WTC11 (cell line): ENCODE results near the gene CTNND2.

ENCODE experiments used
- CBFB ChIP-seq: sonication (generic); formaldehyde crosslinking; IDR thresholded peaks from 2 replicates; pipeline ENCODE4 v1.8.1; 2022; ENCODE audit warnings: mild to moderate bottlenecking, low read depth, missing genetic modification reagents
- CREM ChIP-seq: sonication (generic); formaldehyde crosslinking; IDR thresholded peaks from 2 replicates; pipeline ENCODE4 v1.8.1; 2022; ENCODE audit warnings: mild to moderate bottlenecking, missing genetic modification reagents, moderate library complexity
- EMX1 ChIP-seq: fragments of 250-450 bp; sonication (Bioruptor Pico); IDR thresholded peaks from 2 replicates; pipeline ENCODE4 v1.8.0; 2021; ENCODE audit warnings: mild to moderate bottlenecking
- RELA ChIP-seq: sonication (generic); formaldehyde crosslinking; IDR thresholded peaks from 2 replicates; pipeline ENCODE4 v1.8.1; 2022; ENCODE audit warnings: missing genetic modification reagents, mild to moderate bottlenecking, borderline replicate concordance
- RORB ChIP-seq: fragments of 250-450 bp; sonication (Bioruptor Pico); IDR thresholded peaks from 2 replicates; pipeline ENCODE4 v1.9.0; 2021; ENCODE audit warnings: mild to moderate bottlenecking
- TEAD1 ChIP-seq: sonication (generic); formaldehyde crosslinking; IDR thresholded peaks from 2 replicates; pipeline ENCODE4 v1.8.0; 2022; ENCODE audit warnings: mild to moderate bottlenecking, missing genetic modification reagents
- TEAD4 ChIP-seq: sonication (generic); formaldehyde crosslinking; IDR thresholded peaks from 2 replicates; pipeline ENCODE4 v1.8.0; 2022; ENCODE audit warnings: mild to moderate bottlenecking, missing genetic modification reagents
- ZNF138 ChIP-seq: sonication (generic); formaldehyde crosslinking; conservative IDR thresholded peaks from 2 replicates; pipeline ENCODE4 v1.8.1; 2022; ENCODE audit warnings: mild to moderate bottlenecking, moderate library complexity, missing genetic modification reagents
- TF ChIP-seq, protein P1 (sequence below): fragments of 200-600 bp; IDR thresholded peaks from 2 replicates; pipeline ENCODE4 v1.8.0; 2022; ENCODE audit warnings: antibody characterized with exemption
- TF ChIP-seq, protein P2 (sequence below): sonication (generic); formaldehyde crosslinking; conservative IDR thresholded peaks from 2 replicates; pipeline ENCODE4 v1.8.1; 2023; ENCODE audit warnings: mild to moderate bottlenecking, low read depth, missing genetic modification reagents, moderate library complexity
- TF ChIP-seq, protein P3 (sequence below): sonication (generic); formaldehyde crosslinking; IDR thresholded peaks from 2 replicates; pipeline ENCODE4 v1.8.0; 2022; ENCODE audit warnings: mild to moderate bottlenecking, missing genetic modification reagents
- TF ChIP-seq, protein P4 (sequence below): sonication (generic); formaldehyde crosslinking; IDR thresholded peaks from 2 replicates; pipeline ENCODE4 v1.8.0; 2022; ENCODE audit warnings: mild to moderate bottlenecking, missing genetic modification reagents
- TF ChIP-seq, protein P5 (sequence below): sonication (generic); formaldehyde crosslinking; IDR thresholded peaks from 2 replicates; pipeline ENCODE4 v1.8.0; 2023; ENCODE audit warnings: mild to moderate bottlenecking, missing genetic modification reagents

DNA sequence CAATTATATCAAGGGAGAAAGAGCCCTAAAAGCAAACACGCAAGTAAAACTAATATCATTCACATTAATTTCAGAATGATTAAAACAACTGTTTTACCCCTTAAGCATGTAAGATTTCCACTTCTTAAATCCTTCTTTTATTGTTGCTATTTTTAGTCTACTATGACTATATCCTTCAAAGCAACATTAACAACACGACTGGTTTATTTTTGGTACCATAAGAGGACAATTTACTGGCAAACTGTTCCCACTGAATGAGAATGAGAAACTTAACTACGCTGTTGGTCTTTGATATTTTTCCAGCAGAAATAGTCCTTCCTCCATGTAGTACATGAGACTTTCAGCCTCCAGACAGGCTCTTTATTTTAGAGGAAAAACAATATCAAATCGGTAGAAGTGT lies 281.5 kb downstream of the CTNND2 start:
- TF ChIP-seq, protein P1, sequence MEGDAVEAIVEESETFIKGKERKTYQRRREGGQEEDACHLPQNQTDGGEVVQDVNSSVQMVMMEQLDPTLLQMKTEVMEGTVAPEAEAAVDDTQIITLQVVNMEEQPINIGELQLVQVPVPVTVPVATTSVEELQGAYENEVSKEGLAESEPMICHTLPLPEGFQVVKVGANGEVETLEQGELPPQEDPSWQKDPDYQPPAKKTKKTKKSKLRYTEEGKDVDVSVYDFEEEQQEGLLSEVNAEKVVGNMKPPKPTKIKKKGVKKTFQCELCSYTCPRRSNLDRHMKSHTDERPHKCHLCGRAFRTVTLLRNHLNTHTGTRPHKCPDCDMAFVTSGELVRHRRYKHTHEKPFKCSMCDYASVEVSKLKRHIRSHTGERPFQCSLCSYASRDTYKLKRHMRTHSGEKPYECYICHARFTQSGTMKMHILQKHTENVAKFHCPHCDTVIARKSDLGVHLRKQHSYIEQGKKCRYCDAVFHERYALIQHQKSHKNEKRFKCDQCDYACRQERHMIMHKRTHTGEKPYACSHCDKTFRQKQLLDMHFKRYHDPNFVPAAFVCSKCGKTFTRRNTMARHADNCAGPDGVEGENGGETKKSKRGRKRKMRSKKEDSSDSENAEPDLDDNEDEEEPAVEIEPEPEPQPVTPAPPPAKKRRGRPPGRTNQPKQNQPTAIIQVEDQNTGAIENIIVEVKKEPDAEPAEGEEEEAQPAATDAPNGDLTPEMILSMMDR: no peak
- TF ChIP-seq, protein P2, sequence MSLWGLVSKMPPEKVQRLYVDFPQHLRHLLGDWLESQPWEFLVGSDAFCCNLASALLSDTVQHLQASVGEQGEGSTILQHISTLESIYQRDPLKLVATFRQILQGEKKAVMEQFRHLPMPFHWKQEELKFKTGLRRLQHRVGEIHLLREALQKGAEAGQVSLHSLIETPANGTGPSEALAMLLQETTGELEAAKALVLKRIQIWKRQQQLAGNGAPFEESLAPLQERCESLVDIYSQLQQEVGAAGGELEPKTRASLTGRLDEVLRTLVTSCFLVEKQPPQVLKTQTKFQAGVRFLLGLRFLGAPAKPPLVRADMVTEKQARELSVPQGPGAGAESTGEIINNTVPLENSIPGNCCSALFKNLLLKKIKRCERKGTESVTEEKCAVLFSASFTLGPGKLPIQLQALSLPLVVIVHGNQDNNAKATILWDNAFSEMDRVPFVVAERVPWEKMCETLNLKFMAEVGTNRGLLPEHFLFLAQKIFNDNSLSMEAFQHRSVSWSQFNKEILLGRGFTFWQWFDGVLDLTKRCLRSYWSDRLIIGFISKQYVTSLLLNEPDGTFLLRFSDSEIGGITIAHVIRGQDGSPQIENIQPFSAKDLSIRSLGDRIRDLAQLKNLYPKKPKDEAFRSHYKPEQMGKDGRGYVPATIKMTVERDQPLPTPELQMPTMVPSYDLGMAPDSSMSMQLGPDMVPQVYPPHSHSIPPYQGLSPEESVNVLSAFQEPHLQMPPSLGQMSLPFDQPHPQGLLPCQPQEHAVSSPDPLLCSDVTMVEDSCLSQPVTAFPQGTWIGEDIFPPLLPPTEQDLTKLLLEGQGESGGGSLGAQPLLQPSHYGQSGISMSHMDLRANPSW: no peak
- TF ChIP-seq ZNF138 (no peak), EMX1 (CRISPR knock-in tag) (no peak), CREM (CRISPR knock-in tag) (no peak), TEAD1 (no peak), RORB (no peak), TEAD4 (CRISPR knock-in tag) (no peak), CBFB (CRISPR knock-in tag) (no peak), RELA (no peak)
- TF ChIP-seq, protein P3, sequence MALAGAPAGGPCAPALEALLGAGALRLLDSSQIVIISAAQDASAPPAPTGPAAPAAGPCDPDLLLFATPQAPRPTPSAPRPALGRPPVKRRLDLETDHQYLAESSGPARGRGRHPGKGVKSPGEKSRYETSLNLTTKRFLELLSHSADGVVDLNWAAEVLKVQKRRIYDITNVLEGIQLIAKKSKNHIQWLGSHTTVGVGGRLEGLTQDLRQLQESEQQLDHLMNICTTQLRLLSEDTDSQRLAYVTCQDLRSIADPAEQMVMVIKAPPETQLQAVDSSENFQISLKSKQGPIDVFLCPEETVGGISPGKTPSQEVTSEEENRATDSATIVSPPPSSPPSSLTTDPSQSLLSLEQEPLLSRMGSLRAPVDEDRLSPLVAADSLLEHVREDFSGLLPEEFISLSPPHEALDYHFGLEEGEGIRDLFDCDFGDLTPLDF (CRISPR knock-in tag): no peak
- TF ChIP-seq, protein P4, sequence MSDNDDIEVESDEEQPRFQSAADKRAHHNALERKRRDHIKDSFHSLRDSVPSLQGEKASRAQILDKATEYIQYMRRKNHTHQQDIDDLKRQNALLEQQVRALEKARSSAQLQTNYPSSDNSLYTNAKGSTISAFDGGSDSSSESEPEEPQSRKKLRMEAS (CRISPR knock-in tag): no peak
- TF ChIP-seq, protein P5, sequence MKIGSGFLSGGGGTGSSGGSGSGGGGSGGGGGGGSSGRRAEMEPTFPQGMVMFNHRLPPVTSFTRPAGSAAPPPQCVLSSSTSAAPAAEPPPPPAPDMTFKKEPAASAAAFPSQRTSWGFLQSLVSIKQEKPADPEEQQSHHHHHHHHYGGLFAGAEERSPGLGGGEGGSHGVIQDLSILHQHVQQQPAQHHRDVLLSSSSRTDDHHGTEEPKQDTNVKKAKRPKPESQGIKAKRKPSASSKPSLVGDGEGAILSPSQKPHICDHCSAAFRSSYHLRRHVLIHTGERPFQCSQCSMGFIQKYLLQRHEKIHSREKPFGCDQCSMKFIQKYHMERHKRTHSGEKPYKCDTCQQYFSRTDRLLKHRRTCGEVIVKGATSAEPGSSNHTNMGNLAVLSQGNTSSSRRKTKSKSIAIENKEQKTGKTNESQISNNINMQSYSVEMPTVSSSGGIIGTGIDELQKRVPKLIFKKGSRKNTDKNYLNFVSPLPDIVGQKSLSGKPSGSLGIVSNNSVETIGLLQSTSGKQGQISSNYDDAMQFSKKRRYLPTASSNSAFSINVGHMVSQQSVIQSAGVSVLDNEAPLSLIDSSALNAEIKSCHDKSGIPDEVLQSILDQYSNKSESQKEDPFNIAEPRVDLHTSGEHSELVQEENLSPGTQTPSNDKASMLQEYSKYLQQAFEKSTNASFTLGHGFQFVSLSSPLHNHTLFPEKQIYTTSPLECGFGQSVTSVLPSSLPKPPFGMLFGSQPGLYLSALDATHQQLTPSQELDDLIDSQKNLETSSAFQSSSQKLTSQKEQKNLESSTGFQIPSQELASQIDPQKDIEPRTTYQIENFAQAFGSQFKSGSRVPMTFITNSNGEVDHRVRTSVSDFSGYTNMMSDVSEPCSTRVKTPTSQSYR: no peak
